HepG2 (cell line): ENCODE data around the gene STK11. TPM values are rescaled to one million over a fixed set of nuclear protein-coding genes. Genes with fewer than 3 reads are reported as not detected.

Experiments used
- BCL6 ChIP-seq: IDR thresholded peaks from 2 replicates; pipeline ENCODE4 v1.6.1; 2016; ENCODE audit warnings: missing genetic modification reagents, missing compliant biosample characterization
- EEA1 ChIP-seq: sonication (generic); formaldehyde crosslinking; IDR thresholded peaks from 2 replicates; pipeline ENCODE4 v1.5.1; 2020; ENCODE audit warnings: mild to moderate bottlenecking, missing genetic modification reagents, borderline replicate concordance
- JARID2 ChIP-seq: sonication (generic); formaldehyde crosslinking; IDR thresholded peaks from 2 replicates; pipeline ENCODE4 v1.8.1; 2023; ENCODE audit warnings: missing genetic modification reagents, inconsistent platforms; ENCODE audit not compliant: insufficient replicate concordance
- KAT7 ChIP-seq: IDR thresholded peaks from 2 replicates; pipeline ENCODE4 v1.6.1; 2018; ENCODE audit warnings: borderline replicate concordance, missing compliant biosample characterization
- KLF12 ChIP-seq: sonication (generic); formaldehyde crosslinking; IDR thresholded peaks from 2 replicates; pipeline ENCODE4 v1.4.0; 2020; ENCODE audit warnings: missing genetic modification reagents, borderline replicate concordance
- RAD51 ChIP-seq: fragments of 450-650 bp; IDR thresholded peaks from 2 replicates; pipeline ENCODE4 v1.6.1; 2016; ENCODE audit warnings: borderline replicate concordance
- REL ChIP-seq: sonication (generic); formaldehyde crosslinking; conservative IDR thresholded peaks from 2 replicates; pipeline ENCODE4 v1.8.0; 2022; ENCODE audit warnings: mild to moderate bottlenecking, missing genetic modification reagents, moderate library complexity
- SOX6 ChIP-seq, 2 experiments: fragments of 450-650 bp in 1 of 2; sonication (generic) in 1 of 2; formaldehyde crosslinking in 1 of 2; IDR thresholded peaks; 2 replicates each; pipeline versions ENCODE4 v1.4.0 to v1.6.1; 2017 to 2020; ENCODE audit warnings: antibody characterized with exemption in 1 of 2, mild to moderate bottlenecking in 1 of 2, missing genetic modification reagents in 1 of 2
- SRSF4 ChIP-seq: fragments of 200-400 bp; formaldehyde crosslinking; IDR thresholded peaks from one replicate; pipeline ENCODE4 v1.6.1; 2018; ENCODE audit warnings: mild to moderate bottlenecking, low read depth, low read length, moderate library complexity; ENCODE audit not compliant: poor library complexity, severe bottlenecking
- SRSF9 ChIP-seq: fragments of 200-400 bp; formaldehyde crosslinking; IDR thresholded peaks from 2 replicates; pipeline ENCODE4 v1.6.1; 2018; ENCODE audit warnings: borderline replicate concordance, mild to moderate bottlenecking, low read depth, low read length; ENCODE audit not compliant: insufficient read depth, poor library complexity, severe bottlenecking
- WIZ ChIP-seq: sonication (generic); formaldehyde crosslinking; IDR thresholded peaks from 2 replicates; pipeline ENCODE4 v1.5.1; 2020; ENCODE audit warnings: mild to moderate bottlenecking, missing genetic modification reagents
- ZNF282 ChIP-seq: fragments of 450-650 bp; IDR thresholded peaks from 2 replicates; pipeline ENCODE4 v1.6.1; 2018; ENCODE audit not compliant: partially characterized antibody
- ZNF431 ChIP-seq: sonication (generic); formaldehyde crosslinking; IDR thresholded peaks from 2 replicates; pipeline ENCODE4 v1.9.0; 2022; ENCODE audit warnings: missing genetic modification reagents, low read depth, mild to moderate bottlenecking, borderline replicate concordance
- ZNF577 ChIP-seq: sonication (generic); formaldehyde crosslinking; IDR thresholded peaks from 2 replicates; pipeline ENCODE4 v1.4.0; 2020; ENCODE audit warnings: mild to moderate bottlenecking, low read depth, missing genetic modification reagents, borderline replicate concordance
- ZNF891 ChIP-seq: sonication (generic); formaldehyde crosslinking; IDR thresholded peaks from 2 replicates; pipeline ENCODE4 v1.5.0; 2020; ENCODE audit warnings: mild to moderate bottlenecking, missing genetic modification reagents
- ZSCAN22 ChIP-seq: sonication (generic); formaldehyde crosslinking; IDR thresholded peaks from 2 replicates; pipeline ENCODE4 v1.4.0; 2020; ENCODE audit warnings: mild to moderate bottlenecking, missing genetic modification reagents
- ZSCAN31 ChIP-seq: sonication (generic); formaldehyde crosslinking; IDR thresholded peaks from 2 replicates; pipeline ENCODE4 v1.5.0; 2020; ENCODE audit warnings: low read depth, mild to moderate bottlenecking, missing genetic modification reagents
- polyA plus RNA-seq, 8 experiments: library from polyadenylated mRNA; depleted of rRNA in 3 of 8; stranded (reverse) in 7 of 8; unstranded in 1 of 8; fragments of >200 nt; fragmentation: Illumina TruSeq in 4 of 8; extraction: Trizol in 4 of 8; gene quantifications; 2 replicates each; pipeline versions ENCODE4 v1.2.1 to v1.2.3, GENCODE V29; 2011 to 2016; ENCODE audit warnings: low read depth in 4 of 8, missing spikeins in 1 of 8, mixed read lengths in 1 of 8; ENCODE audit not compliant: insufficient read depth in 1 of 8
- total RNA-seq, 5 experiments: library from RNA; depleted of rRNA; stranded (reverse); fragments of >200 nt; fragmentation: Illumina TruSeq; extraction: Trizol; gene quantifications; 2 replicates each; pipeline ENCODE4 v1.2.3, GENCODE V29; 2016; ENCODE audit warnings: low read depth in 1 of 5
- TF ChIP-seq, protein P1 (sequence below): sonication (generic); formaldehyde crosslinking; IDR thresholded peaks from 2 replicates; pipeline ENCODE4 v1.5.1; 2020; ENCODE audit warnings: missing genetic modification reagents, mild to moderate bottlenecking, borderline replicate concordance
- TF ChIP-seq, protein P2 (sequence below): sonication (generic); formaldehyde crosslinking; IDR thresholded peaks from 2 replicates; pipeline ENCODE4 v1.9.0; 2021; ENCODE audit warnings: missing genetic modification reagents, borderline replicate concordance
- TF ChIP-seq, protein P3 (sequence below): IDR thresholded peaks from 2 replicates; pipeline ENCODE4 v1.6.1; 2016; ENCODE audit warnings: low read depth, control low read depth
- TF ChIP-seq, protein P4 (sequence below): sonication (generic); formaldehyde crosslinking; IDR thresholded peaks from 2 replicates; pipeline ENCODE4 v1.5.1; 2020; ENCODE audit warnings: missing genetic modification reagents, mild to moderate bottlenecking, borderline replicate concordance

The STK11 gene
- total and polyA plus RNA-seq, 2 of the 13 experiments (the other 11 are each of a cell fraction or from before 2014, with no cell fraction given), result 27.5 to 43.6 TPM

DNA sequence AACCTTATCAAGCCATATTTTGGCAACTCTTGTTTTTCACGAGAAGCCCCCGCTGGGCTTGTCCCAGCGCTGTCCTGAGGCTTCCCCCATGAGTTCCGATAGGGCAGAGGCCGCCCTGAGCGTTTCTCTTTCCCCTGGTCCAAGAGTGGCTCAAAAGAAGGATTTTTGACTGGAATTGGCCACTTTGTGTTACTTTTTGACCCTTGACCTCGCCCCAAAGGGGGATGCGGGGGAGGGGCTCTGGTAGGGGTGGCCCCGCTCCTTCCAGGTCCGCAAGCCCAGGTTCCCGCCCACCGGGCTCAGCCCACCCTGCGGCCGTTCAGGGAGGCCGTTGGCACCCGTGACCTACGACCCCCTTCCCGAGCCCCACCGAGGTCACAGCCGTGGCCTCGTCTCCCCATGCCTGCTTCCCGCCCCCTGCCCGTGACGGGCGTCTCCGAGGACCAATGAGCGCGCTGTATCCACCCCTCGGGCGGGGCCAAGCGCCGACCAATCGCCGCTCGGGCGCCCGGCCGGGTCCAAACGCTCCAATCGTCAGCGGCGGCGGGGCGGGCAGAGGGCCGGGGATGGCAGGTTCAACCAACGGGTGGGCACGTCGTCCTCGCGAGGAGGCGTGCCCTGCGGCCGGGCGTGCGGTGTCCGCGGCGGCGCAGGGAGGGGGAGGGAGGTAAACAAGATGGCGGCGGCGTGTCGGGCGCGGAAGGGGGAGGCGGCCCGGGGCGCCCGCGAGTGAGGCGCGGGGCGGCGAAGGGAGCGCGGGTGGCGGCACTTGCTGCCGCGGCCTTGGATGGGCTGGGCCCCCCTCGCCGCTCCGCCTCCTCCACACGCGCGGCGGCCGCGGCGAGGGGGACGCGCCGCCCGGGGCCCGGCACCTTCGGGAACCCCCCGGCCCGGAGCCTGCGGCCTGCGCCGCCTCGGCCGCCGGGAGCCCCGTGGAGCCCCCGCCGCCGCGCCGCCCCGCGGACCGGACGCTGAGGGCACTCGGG lies at the start of gene STK11 (continued):
- no peak for TF ChIP-seq RAD51
- TF ChIP-seq KLF12, result no peak
- TF ChIP-seq ZNF577 (CRISPR knock-in tag), result no peak
- TF ChIP-seq ZSCAN31 (CRISPR knock-in tag), result peak; percentile 71; the same call in 1 of the 2 replicates
- no peak for TF ChIP-seq SRSF4
- no peak for TF ChIP-seq ZNF282
- TF ChIP-seq, protein P1, sequence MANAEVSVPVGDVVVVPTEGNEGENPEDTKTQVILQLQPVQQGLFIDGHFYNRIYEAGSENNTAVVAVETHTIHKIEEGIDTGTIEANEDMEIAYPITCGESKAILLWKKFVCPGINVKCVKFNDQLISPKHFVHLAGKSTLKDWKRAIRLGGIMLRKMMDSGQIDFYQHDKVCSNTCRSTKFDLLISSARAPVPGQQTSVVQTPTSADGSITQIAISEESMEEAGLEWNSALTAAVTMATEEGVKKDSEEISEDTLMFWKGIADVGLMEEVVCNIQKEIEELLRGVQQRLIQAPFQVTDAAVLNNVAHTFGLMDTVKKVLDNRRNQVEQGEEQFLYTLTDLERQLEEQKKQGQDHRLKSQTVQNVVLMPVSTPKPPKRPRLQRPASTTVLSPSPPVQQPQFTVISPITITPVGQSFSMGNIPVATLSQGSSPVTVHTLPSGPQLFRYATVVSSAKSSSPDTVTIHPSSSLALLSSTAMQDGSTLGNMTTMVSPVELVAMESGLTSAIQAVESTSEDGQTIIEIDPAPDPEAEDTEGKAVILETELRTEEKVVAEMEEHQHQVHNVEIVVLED (CRISPR knock-in tag), result peak; percentile 97
- TF ChIP-seq JARID2 (CRISPR knock-in tag), result no peak
- TF ChIP-seq, protein P2, sequence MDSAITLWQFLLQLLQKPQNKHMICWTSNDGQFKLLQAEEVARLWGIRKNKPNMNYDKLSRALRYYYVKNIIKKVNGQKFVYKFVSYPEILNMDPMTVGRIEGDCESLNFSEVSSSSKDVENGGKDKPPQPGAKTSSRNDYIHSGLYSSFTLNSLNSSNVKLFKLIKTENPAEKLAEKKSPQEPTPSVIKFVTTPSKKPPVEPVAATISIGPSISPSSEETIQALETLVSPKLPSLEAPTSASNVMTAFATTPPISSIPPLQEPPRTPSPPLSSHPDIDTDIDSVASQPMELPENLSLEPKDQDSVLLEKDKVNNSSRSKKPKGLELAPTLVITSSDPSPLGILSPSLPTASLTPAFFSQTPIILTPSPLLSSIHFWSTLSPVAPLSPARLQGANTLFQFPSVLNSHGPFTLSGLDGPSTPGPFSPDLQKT (CRISPR knock-in tag), result no peak
- no peak for TF ChIP-seq ZNF891
- TF ChIP-seq, protein P3, sequence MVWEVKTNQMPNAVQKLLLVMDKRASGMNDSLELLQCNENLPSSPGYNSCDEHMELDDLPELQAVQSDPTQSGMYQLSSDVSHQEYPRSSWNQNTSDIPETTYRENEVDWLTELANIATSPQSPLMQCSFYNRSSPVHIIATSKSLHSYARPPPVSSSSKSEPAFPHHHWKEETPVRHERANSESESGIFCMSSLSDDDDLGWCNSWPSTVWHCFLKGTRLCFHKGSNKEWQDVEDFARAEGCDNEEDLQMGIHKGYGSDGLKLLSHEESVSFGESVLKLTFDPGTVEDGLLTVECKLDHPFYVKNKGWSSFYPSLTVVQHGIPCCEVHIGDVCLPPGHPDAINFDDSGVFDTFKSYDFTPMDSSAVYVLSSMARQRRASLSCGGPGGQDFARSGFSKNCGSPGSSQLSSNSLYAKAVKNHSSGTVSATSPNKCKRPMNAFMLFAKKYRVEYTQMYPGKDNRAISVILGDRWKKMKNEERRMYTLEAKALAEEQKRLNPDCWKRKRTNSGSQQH (CRISPR knock-in tag), result no peak
- TF ChIP-seq ZSCAN22 (CRISPR knock-in tag), result no peak
- no peak for TF ChIP-seq SRSF9
- no peak for TF ChIP-seq EEA1 (CRISPR knock-in tag)
- TF ChIP-seq SOX6 (IDR thresholded peaks at IDR 0.05), result no peak
- TF ChIP-seq SOX6 (CRISPR knock-in tag; IDR thresholded peaks at IDR 0.05), result peak; percentile 63
- no peak; the same call in 1 of the 2 replicates for TF ChIP-seq BCL6 (CRISPR knock-in tag)
- TF ChIP-seq, protein P4, sequence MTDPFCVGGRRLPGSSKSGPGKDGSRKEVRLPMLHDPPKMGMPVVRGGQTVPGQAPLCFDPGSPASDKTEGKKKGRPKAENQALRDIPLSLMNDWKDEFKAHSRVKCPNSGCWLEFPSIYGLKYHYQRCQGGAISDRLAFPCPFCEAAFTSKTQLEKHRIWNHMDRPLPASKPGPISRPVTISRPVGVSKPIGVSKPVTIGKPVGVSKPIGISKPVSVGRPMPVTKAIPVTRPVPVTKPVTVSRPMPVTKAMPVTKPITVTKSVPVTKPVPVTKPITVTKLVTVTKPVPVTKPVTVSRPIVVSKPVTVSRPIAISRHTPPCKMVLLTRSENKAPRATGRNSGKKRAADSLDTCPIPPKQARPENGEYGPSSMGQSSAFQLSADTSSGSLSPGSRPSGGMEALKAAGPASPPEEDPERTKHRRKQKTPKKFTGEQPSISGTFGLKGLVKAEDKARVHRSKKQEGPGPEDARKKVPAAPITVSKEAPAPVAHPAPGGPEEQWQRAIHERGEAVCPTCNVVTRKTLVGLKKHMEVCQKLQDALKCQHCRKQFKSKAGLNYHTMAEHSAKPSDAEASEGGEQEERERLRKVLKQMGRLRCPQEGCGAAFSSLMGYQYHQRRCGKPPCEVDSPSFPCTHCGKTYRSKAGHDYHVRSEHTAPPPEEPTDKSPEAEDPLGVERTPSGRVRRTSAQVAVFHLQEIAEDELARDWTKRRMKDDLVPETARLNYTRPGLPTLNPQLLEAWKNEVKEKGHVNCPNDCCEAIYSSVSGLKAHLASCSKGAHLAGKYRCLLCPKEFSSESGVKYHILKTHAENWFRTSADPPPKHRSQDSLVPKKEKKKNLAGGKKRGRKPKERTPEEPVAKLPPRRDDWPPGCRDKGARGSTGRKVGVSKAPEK (CRISPR knock-in tag), result no peak
- no peak for TF ChIP-seq KAT7 (CRISPR knock-in tag)
- no peak for TF ChIP-seq ZNF431 (CRISPR knock-in tag)
- TF ChIP-seq WIZ (CRISPR knock-in tag), result no peak
- TF ChIP-seq REL (CRISPR knock-in tag), result no peak
